Central memory CD8-positive, alpha-beta T cell (primary cell): ENCODE measurements around the gene PDGFRB.

ENCODE experiments used
- ATAC-seq: fragments of 150-1000 bp; cut with Tn5 transposase; replicated peaks from 2 replicates; pipeline ENCODE4 v1.10.0; 2022; ENCODE audit warnings: mild to moderate bottlenecking, moderate FRiP score, moderate number of reproducible peaks; ENCODE audit not compliant: poor library complexity, severe bottlenecking; ENCODE audit errors: extremely low read depth
- DNase-seq, 2 donors: peaks; one replicate each; pipeline ENCODE4 v3.0.0; 2021; ENCODE audit warnings: low spot score in 2 of 2
- H3K27ac Mint-ChIP-seq: one replicate; pipeline ENCODE4 v1.8.0; 2022; ENCODE audit warnings: low read depth, mild to moderate bottlenecking, moderate library complexity, mixed read lengths
- H3K27me3 Mint-ChIP-seq: one replicate; pipeline ENCODE4 v1.8.0; 2022; ENCODE audit warnings: mixed read lengths
- H3K36me3 Mint-ChIP-seq: one replicate; pipeline ENCODE4 v1.8.0; 2022; ENCODE audit warnings: mild to moderate bottlenecking, moderate library complexity, mixed read lengths; ENCODE audit not compliant: insufficient read depth
- H3K4me1 Mint-ChIP-seq: one replicate; pipeline ENCODE4 v1.8.0; 2022; ENCODE audit warnings: mixed read lengths
- H3K4me3 Mint-ChIP-seq: one replicate; pipeline ENCODE4 v1.8.0; 2022; ENCODE audit warnings: mild to moderate bottlenecking, moderate library complexity, mixed read lengths
- H3K9me3 Mint-ChIP-seq: one replicate; pipeline ENCODE4 v1.8.0; 2022; ENCODE audit warnings: mixed read lengths

Gene PDGFRB

GRCh38 chr5:150118561-150119229 is 37.0 kb downstream of the PDGFRB start:
- no peaks in the 10 kb centered on the region for H3K9me3 Mint-ChIP-seq
- no peaks in the 10 kb centered on the region for H3K36me3 Mint-ChIP-seq
- no peak overlapping the region for H3K27ac Mint-ChIP-seq
- ATAC-seq (no peak), DNase-seq (no peak)
- H3K4me1 Mint-ChIP-seq = peaks cover 6% of the 10 kb centered on the region
- no peak overlapping the region for H3K4me3 Mint-ChIP-seq
- H3K27me3 Mint-ChIP-seq = peaks cover under 1% of the 10 kb centered on the region

- Mint-ChIP-seq H3K4me1 (peaks cover 6% of the 10 kb centered on the region), H3K4me3 (no peak overlapping the region), H3K36me3 (no peaks in the 10 kb centered on the region), H3K9me3 (no peaks in the 10 kb centered on the region), H3K27me3 (peaks cover 6% of the 10 kb centered on the region), H3K27ac (no peak overlapping the region)
- DNase-seq = no peak
- no peak for ATAC-seq
Measured at GRCh38 chr5:150117945-150118560, 37.6 kb downstream of the PDGFRB start.

- H3K36me3 Mint-ChIP-seq = no peaks in the 10 kb centered on the region
- ATAC-seq (no peak), DNase-seq (no peak)
- H3K4me1 Mint-ChIP-seq = peaks cover 2% of the 10 kb centered on the region
- H3K4me3 Mint-ChIP-seq = no peak overlapping the region
- no peaks in the 10 kb centered on the region for H3K9me3 Mint-ChIP-seq
- no peak overlapping the region for H3K27ac Mint-ChIP-seq
- H3K27me3 Mint-ChIP-seq = peaks cover 17% of the 10 kb centered on the region
Measured at GRCh38 chr5:150116667-150117400, 38.8 kb downstream of the PDGFRB start.

GRCh38 chr5:150114773-150115408 is 40.8 kb downstream of the PDGFRB start:
- no peaks in the 10 kb centered on the region for H3K36me3 Mint-ChIP-seq
- ATAC-seq (no peak), DNase-seq (peak in 1 of 2 donors; percentile 7)
- H3K4me1 Mint-ChIP-seq = no peaks in the 10 kb centered on the region
- no peak overlapping the region for H3K27ac Mint-ChIP-seq
- no peaks in the 10 kb centered on the region for H3K9me3 Mint-ChIP-seq
- peaks cover 33% of the 10 kb centered on the region for H3K27me3 Mint-ChIP-seq
- no peak overlapping the region for H3K4me3 Mint-ChIP-seq

- ATAC-seq (no peak), DNase-seq (peak in 1 of 2 donors; percentile 7)
- Mint-ChIP-seq H3K4me3 (no peak overlapping the region), H3K27me3 (peaks cover 40% of the 10 kb centered on the region), H3K4me1 (no peaks in the 10 kb centered on the region), H3K9me3 (no peaks in the 10 kb centered on the region), H3K36me3 (no peaks in the 10 kb centered on the region), H3K27ac (no peak overlapping the region)
Measured at GRCh38 chr5:150114102-150114641, 41.5 kb downstream of the PDGFRB start.

- Mint-ChIP-seq H3K27me3 (peaks cover 50% of the 10 kb centered on the region), H3K36me3 (no peaks in the 10 kb centered on the region), H3K4me1 (no peaks in the 10 kb centered on the region), H3K4me3 (no peak overlapping the region), H3K27ac (no peak overlapping the region), H3K9me3 (no peaks in the 10 kb centered on the region)
- ATAC-seq (no peak), DNase-seq (peak in 1 of 2 donors; percentile 12)
Measured at GRCh38 chr5:150113047-150113744, 42.4 kb downstream of the PDGFRB start.

GRCh38 chr5:150112201-150113046 is 43.2 kb downstream of the PDGFRB start:
- no peak overlapping the region for H3K4me3 Mint-ChIP-seq
- H3K27ac Mint-ChIP-seq = no peak overlapping the region
- H3K27me3 Mint-ChIP-seq = peaks cover 51% of the 10 kb centered on the region
- H3K9me3 Mint-ChIP-seq = no peaks in the 10 kb centered on the region
- no peaks in the 10 kb centered on the region for H3K4me1 Mint-ChIP-seq
- DNase-seq (no peak), ATAC-seq (no peak)
- H3K36me3 Mint-ChIP-seq = no peaks in the 10 kb centered on the region

- DNase-seq (no peak), ATAC-seq (no peak)
- Mint-ChIP-seq H3K27me3 (peaks cover 51% of the 10 kb centered on the region), H3K4me1 (no peaks in the 10 kb centered on the region), H3K4me3 (no peak overlapping the region), H3K27ac (no peak overlapping the region), H3K9me3 (no peaks in the 10 kb centered on the region), H3K36me3 (no peaks in the 10 kb centered on the region)
Measured at GRCh38 chr5:150111122-150111521, 44.5 kb downstream of the PDGFRB start.

GRCh38 chr5:150109921-150110320 is 45.7 kb downstream of the PDGFRB start:
- Mint-ChIP-seq H3K4me1 (no peaks in the 10 kb centered on the region), H3K27ac (no peak overlapping the region), H3K36me3 (no peaks in the 10 kb centered on the region), H3K4me3 (no peak overlapping the region), H3K27me3 (peaks cover 51% of the 10 kb centered on the region), H3K9me3 (no peaks in the 10 kb centered on the region)
- DNase-seq (no peak), ATAC-seq (no peak)

GRCh38 chr5:150108711-150109514 is 46.7 kb downstream of the PDGFRB start:
- ATAC-seq (no peak), DNase-seq (no peak)
- Mint-ChIP-seq H3K4me1 (no peaks in the 10 kb centered on the region), H3K27me3 (peaks cover 51% of the 10 kb centered on the region), H3K9me3 (no peaks in the 10 kb centered on the region), H3K36me3 (no peaks in the 10 kb centered on the region), H3K4me3 (no peak overlapping the region), H3K27ac (no peak overlapping the region)

- H3K27me3 Mint-ChIP-seq = peaks cover 44% of the 10 kb centered on the region
Measured at GRCh38 chr5:150107909-150108447, 47.7 kb downstream of the PDGFRB start.

More at GRCh38 chr5:150107909-150108447, 47.7 kb downstream of the PDGFRB start:
- Mint-ChIP-seq H3K9me3 (no peaks in the 10 kb centered on the region), H3K36me3 (no peaks in the 10 kb centered on the region), H3K4me3 (no peak overlapping the region), H3K27ac (no peak overlapping the region), H3K4me1 (no peaks in the 10 kb centered on the region)
- no peak for ATAC-seq
- DNase-seq = no peak
